K562 (cell line): ENCODE results near the gene IL20RB. TPM values are rescaled to one million over a fixed set of nuclear protein-coding genes. Genes with fewer than 3 reads are reported as not detected.

ENCODE experiments used
- ATAC-seq: fragments of 200-7000 bp; cut with Tn5 transposase; 3 replicates; pipeline ENCODE4 v1.9.1; 2020; ENCODE audit warnings: moderate library complexity
- BruUV-seq: library from RNA; stranded (reverse); fragments of 400-500 nt; replicated peaks from 2 replicates; lab custom pipeline; 2021; lab: Mats Ljungman, UMichigan
- CTCF ChIA-PET: fragments of 300-600 bp; formaldehyde crosslinking; extraction: SDS; loops from one replicate; lab custom pipeline; 2021; ENCODE audit warnings: low intra/inter-chr PET ratio; lab: Yijun Ruan, JAX
- POLR2A ChIA-PET: fragments of 300-600, 350-650 bp; sonication (Branson Sonifier 250); formaldehyde crosslinking; extraction: SDS; loops from one replicate; lab custom pipeline; 2021; ENCODE audit warnings: antibody characterized with exemption, inconsistent platforms; lab: Yijun Ruan, JAX
- DNase-seq, 4 experiments: peaks; one replicate each; pipeline versions ENCODE4 v3.0.0 to v3.0.0-alpha.2; 2011 to 2018; ENCODE audit warnings: low spot score in 3 of 4, mixed read lengths in 3 of 4; ENCODE audit errors: extremely low read depth in 1 of 4
- FAIRE-seq: peaks from 2 replicates; lab custom pipeline; 2011; peaks lifted over from hg19 to GRCh38; lab: Jason Lieb, UNC
- H2AFZ ChIP-seq: 2 replicates; pipeline ENCODE4 v1.6.0; 2011; ENCODE audit warnings: low read depth, low read length, control low read depth, inconsistent platforms
- H3K27ac ChIP-seq: fragments of 200-600 bp; 3 replicates; pipeline ENCODE4 v1.8.0; 2011; ENCODE audit warnings: low read depth, mild to moderate bottlenecking, control low read depth, inconsistent platforms, low read length, moderate library complexity, mixed read lengths; ENCODE audit errors: extremely low read depth
- H3K27me3 ChIP-seq, 2 experiments: fragments of 300-600 bp in 1 of 2; 2 replicates in 1 of 2; 3 replicates in 1 of 2; pipeline versions ENCODE4 v1.6.0 to v1.8.0; 2011; ENCODE audit warnings: inconsistent platforms in 2 of 2, low read length in 2 of 2, mild to moderate bottlenecking in 1 of 2, mixed read lengths in 1 of 2, moderate library complexity in 1 of 2; ENCODE audit not compliant: control insufficient read depth in 2 of 2, insufficient read depth in 2 of 2
- H3K36me3 ChIP-seq: fragments of 300-600 bp; 3 replicates; pipeline ENCODE4 v1.8.0; 2011; ENCODE audit warnings: mild to moderate bottlenecking, low read length, inconsistent platforms; ENCODE audit not compliant: control insufficient read depth, insufficient read depth
- H3K4me1 ChIP-seq, 2 experiments: fragments of 200-600 bp in 1 of 2; replicated peaks in 1 of 2; 2 replicates in 1 of 2; 3 replicates in 1 of 2; pipeline versions ENCODE4 v1.5.1 to v1.8.0; 2011; ENCODE audit warnings: inconsistent platforms in 2 of 2, low read length in 2 of 2, mild to moderate bottlenecking in 1 of 2, mixed read lengths in 1 of 2, moderate library complexity in 1 of 2; ENCODE audit not compliant: control insufficient read depth in 2 of 2, insufficient read depth in 2 of 2
- H3K4me2 ChIP-seq: 2 replicates; pipeline ENCODE4 v1.6.1; 2011; ENCODE audit warnings: low read length, control low read depth, inconsistent platforms, mixed read lengths; ENCODE audit not compliant: insufficient read depth
- H3K4me3 ChIP-seq: fragments of 200-600 bp; sonication (generic), shearing (Covaris generic); 2 replicates; pipeline ENCODE4 v1.5.1; 2016; ENCODE audit warnings: control low read depth, inconsistent platforms
- H3K79me2 ChIP-seq: fragments of 200-600 bp; 3 replicates; pipeline ENCODE4 v1.8.0; 2011; ENCODE audit warnings: low read length, inconsistent platforms; ENCODE audit not compliant: control insufficient read depth, insufficient read depth
- H3K9ac ChIP-seq, 2 experiments: 2 replicates each; pipeline versions ENCODE4 v1.6.0 to v1.6.1; 2011; ENCODE audit warnings: low read depth in 2 of 2, low read length in 2 of 2, control low read depth in 1 of 2, inconsistent platforms in 1 of 2, mild to moderate bottlenecking in 1 of 2, mixed read lengths in 1 of 2; ENCODE audit not compliant: insufficient read depth in 1 of 2
- H3K9me1 ChIP-seq: one replicate; pipeline ENCODE4 v1.6.0; 2011; ENCODE audit warnings: inconsistent platforms, mild to moderate bottlenecking, low read length, moderate library complexity; ENCODE audit not compliant: control insufficient read depth, insufficient read depth
- H3K9me3 ChIP-seq: replicated peaks from 2 replicates; pipeline ENCODE4 v1.5.1; 2011; ENCODE audit warnings: low read depth, low read length, inconsistent platforms; ENCODE audit not compliant: control insufficient read depth, insufficient read depth
- H4K20me1 ChIP-seq: replicated peaks from 2 replicates; pipeline ENCODE4 v1.6.1; 2011; ENCODE audit warnings: low read length, inconsistent platforms, mixed read lengths; ENCODE audit not compliant: control insufficient read depth, insufficient read depth
- AFF4 ChIP-seq: sonication (generic); formaldehyde crosslinking; IDR thresholded peaks from 2 replicates; pipeline ENCODE4 v1.8.0; 2023; ENCODE audit warnings: mild to moderate bottlenecking, missing genetic modification reagents
- ARNT ChIP-seq, 2 experiments: fragments of 450-650 bp; IDR thresholded peaks; 2 replicates each; pipeline ENCODE4 v1.6.1; 2016; ENCODE audit warnings: mild to moderate bottlenecking in 1 of 2
- CREB1 ChIP-seq, 2 experiments: sonication (generic) in 1 of 2; formaldehyde crosslinking in 1 of 2; IDR thresholded peaks; 2 replicates each; pipeline versions ENCODE4 v1.6.1 to v1.8.0; 2012 to 2022; ENCODE audit warnings: inconsistent platforms in 1 of 2, mild to moderate bottlenecking in 1 of 2, missing genetic modification reagents in 1 of 2, moderate library complexity in 1 of 2
- JUNB ChIP-seq: fragments of 450-650 bp; formaldehyde crosslinking; conservative IDR thresholded peaks from 2 replicates; pipeline ENCODE4 v1.4.0; 2020; ENCODE audit warnings: mild to moderate bottlenecking
- LEF1 ChIP-seq: fragments of 450-650 bp; IDR thresholded peaks from 2 replicates; pipeline ENCODE4 v1.6.1; 2016; ENCODE audit warnings: mild to moderate bottlenecking
- SOX6 ChIP-seq: fragments of 450-650 bp; IDR thresholded peaks from 2 replicates; pipeline ENCODE4 v1.6.1; 2014; ENCODE audit warnings: mild to moderate bottlenecking
- ZNF436 ChIP-seq: fragments of 250-450, 450-650 bp; sonication (Bioruptor Pico); formaldehyde crosslinking; IDR thresholded peaks from 2 replicates; pipeline ENCODE4 v1.7.0; 2020; ENCODE audit warnings: mild to moderate bottlenecking
- in situ Hi-C: fragments of 300-500 bp; cut with MboI; formaldehyde crosslinking; loops from 4 replicates; pipeline ENCODE4 v1.15.0; 2018; ENCODE audit warnings: inconsistent platforms, mixed read lengths
- intact Hi-C: fragments of 100-400 bp; cut with micrococcal nuclease; formaldehyde crosslinking; loops from 2 replicates; pipeline ENCODE4 v1.14.2; 2022
- polyA plus RNA-seq, 8 experiments: library from polyadenylated mRNA; depleted of rRNA in 4 of 8; stranded (reverse) in 5 of 8; unstranded in 3 of 8; fragments of >200 nt; fragmentation: Nextera tagmentation in 2 of 8; fragmentation: Illumina TruSeq in 1 of 8; extraction: Ambion mirVana in 2 of 8; extraction: Trizol in 1 of 8; gene quantifications; 2 replicates each; pipeline versions ENCODE4 v1.2.1 to v1.2.3, GENCODE V29; 2011 to 2014; ENCODE audit warnings: inconsistent platforms in 1 of 8, missing spikeins in 1 of 8
- total RNA-seq, 7 experiments: library from RNA; depleted of rRNA in 6 of 7; stranded (reverse); fragments of >200 nt in 6 of 7; fragmentation: Illumina TruSeq in 2 of 7; extraction: Trizol in 2 of 7; gene quantifications; 2 replicates each; pipeline versions ENCODE4 v1.2.1 to v1.2.3, GENCODE V29; 2011 to 2021; ENCODE audit warnings: low replicate concordance in 1 of 7

Gene IL20RB
- total and polyA plus RNA-seq, 9 of the 15 experiments (the other 6 are each of a cell fraction or from before 2014, with no cell fraction given), result 0.77 to 9.9 (median 6.1) TPM

GRCh38 chr3:136947477-136947876, 10.3 kb upstream of the IL20RB start (continued):
- no peak for TF ChIP-seq AFF4 (CRISPR knock-in tag)

- no peak overlapping the region for H3K9ac ChIP-seq
- no peaks in the 10 kb centered on the region for H3K9me1 ChIP-seq
- peaks cover 0 to 2% of the 10 kb centered on the region in 2 experiments; a peak in 1 of 5 replicates for H3K4me1 ChIP-seq
- intact Hi-C loops (loop anchor here (1.0 kb wide), 1 partner anchor 64 kb away; no protein-coding TSS in a partner anchor), in situ Hi-C loops (no loop called here)
- H4K20me1 ChIP-seq, result no peaks in the 10 kb centered on the region
- H3K27ac ChIP-seq, result no peak overlapping the region
- DNase-seq, result no peak
- TF ChIP-seq SOX6, result no peak
- TF ChIP-seq LEF1, result no peak
- TF ChIP-seq CREB1 (IDR thresholded peaks at IDR 0.05), result no peak
- TF ChIP-seq CREB1 (CRISPR knock-in tag; IDR thresholded peaks at IDR 0.05), result no peak
- TF ChIP-seq ZNF436, result no peak
- no peak for TF ChIP-seq JUNB (CRISPR knock-in tag)
- no peak for TF ChIP-seq ARNT (IDR thresholded peaks at IDR 0.05)
- H3K27me3 ChIP-seq, result no peaks in the 10 kb centered on the region
- no peak overlapping the region for H3K4me2 ChIP-seq
- ChIA-PET POLR2A (no interaction called here), CTCF (no interaction called here)
- H3K9me3 ChIP-seq, result no peaks in the 10 kb centered on the region
- peaks cover 4% of the 10 kb centered on the region; the same call in 2 of the 3 replicates for H3K79me2 ChIP-seq
- H2AFZ ChIP-seq, result no peak overlapping the region
- no TSS peak for BruUV-seq
- FAIRE-seq, result no peak
- no peak for ATAC-seq
- H3K36me3 ChIP-seq, result peaks cover 17% of the 10 kb centered on the region; the same call in 2 of the 3 replicates
- H3K4me3 ChIP-seq, result no peak overlapping the region
These were observed 8.6 kb upstream of the IL20RB start for GRCh38 chr3:136949146-136949545.
